ENCODE results near the gene SCMH1. TPM values are rescaled to one million over a fixed set of nuclear protein-coding genes. Genes with fewer than 3 reads are reported as not detected.

Gene SCMH1
- total and polyA plus RNA-seq, 2 of the 4 experiments (the other 2 are of a cell fraction), result 9.0 to 19.4 TPM

DNA sequence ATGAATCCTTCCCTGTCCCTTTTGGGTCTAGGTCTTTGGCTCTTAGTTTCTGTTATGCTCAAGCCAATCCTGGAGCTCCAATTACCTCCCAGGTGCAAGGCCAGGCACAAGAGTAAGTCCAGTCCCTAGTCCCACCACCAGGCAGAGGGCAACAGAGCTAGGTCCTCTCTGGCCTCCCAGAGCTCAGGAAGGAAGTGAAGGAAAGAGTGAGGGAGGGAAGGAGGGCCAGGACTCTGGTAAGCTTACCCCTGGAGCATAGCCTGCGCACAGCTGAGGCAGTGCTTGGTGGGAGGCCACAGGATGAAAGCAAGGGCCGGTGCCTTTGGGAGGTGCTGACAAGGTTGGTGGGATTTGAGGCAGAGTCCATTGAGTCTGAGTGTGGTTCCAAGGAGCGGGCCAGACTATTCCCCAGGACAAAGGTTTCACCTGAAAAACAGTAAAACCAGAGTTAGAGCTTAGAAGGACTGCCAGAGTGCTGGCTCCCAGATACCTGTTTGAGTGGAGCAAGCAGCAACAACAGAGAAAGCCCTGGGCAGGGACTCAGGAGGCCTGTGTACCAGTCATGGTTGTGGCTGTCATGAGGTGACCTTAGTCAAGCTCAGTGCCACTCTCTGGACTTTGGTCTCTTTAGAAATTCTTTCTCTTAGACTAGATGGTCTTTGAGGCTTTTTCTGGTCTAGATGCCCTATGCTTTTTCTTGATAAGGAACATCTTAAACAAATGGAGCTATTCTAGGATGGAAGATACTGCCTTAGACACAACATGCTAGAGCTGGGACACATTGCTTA, 204.8 kb downstream of the SCMH1 start:
- no peak overlapping the region for H2BK20ac ChIP-seq (ENCODE audit: low read depth, low read length)
- no peak overlapping the region for H3K14ac ChIP-seq (replicated peaks; ENCODE audit: low read depth, low read length)
- H4K8ac ChIP-seq (ENCODE audit: low read depth in 2 of 2, low read length in 2 of 2), result no peak overlapping the region
- ATAC-seq (ENCODE audit: low read depth) (no peak), DNase-seq (no peak)
- no peak overlapping the region for H3K23ac ChIP-seq (ENCODE audit: low read depth, low read length)
- H2AK9ac ChIP-seq (replicated peaks; ENCODE audit: low read depth, low read length, poor library complexity), result no peak overlapping the region
- dilution Hi-C loops (cut with HindIII; ENCODE audit: low sequenced_read_pairs, unreplicated experiment) (no loop called here), in situ Hi-C loops (cut with MboI; ENCODE audit: low sequenced_read_pairs) (loop anchor here (25.0 kb wide), 1 partner anchor 375 kb away; no protein-coding TSS in a partner anchor), intact Hi-C loops (cut with micrococcal nuclease) (no loop called here)
- no peak overlapping the region for H4K91ac ChIP-seq (ENCODE audit: insufficient read depth, low read depth, low read length)
- no peaks in the 10 kb centered on the region for H3K4me1 ChIP-seq (ENCODE audit: control insufficient read depth, insufficient read depth, low read length)
- TF ChIP-seq, protein P1, sequence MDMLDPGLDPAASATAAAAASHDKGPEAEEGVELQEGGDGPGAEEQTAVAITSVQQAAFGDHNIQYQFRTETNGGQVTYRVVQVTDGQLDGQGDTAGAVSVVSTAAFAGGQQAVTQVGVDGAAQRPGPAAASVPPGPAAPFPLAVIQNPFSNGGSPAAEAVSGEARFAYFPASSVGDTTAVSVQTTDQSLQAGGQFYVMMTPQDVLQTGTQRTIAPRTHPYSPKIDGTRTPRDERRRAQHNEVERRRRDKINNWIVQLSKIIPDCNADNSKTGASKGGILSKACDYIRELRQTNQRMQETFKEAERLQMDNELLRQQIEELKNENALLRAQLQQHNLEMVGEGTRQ (IDR thresholded peaks at IDR 0.05; ENCODE audit: low read depth, low read length), result no peak
- TF ChIP-seq FOS (IDR thresholded peaks at IDR 0.05; ENCODE audit: low read depth, low read length) (no peak), POLR2A (IDR thresholded peaks at IDR 0.05; ENCODE audit: low read depth, low read length) (no peak), CHD1 (IDR thresholded peaks at IDR 0.05; ENCODE audit: low read depth, low read length) (no peak), MAZ (IDR thresholded peaks at IDR 0.05; ENCODE audit: borderline replicate concordance, low read depth, low read length) (no peak), MAFK (IDR thresholded peaks at IDR 0.05; ENCODE audit: low read depth, low read length) (no peak), RFX5 (IDR thresholded peaks at IDR 0.05; ENCODE audit: low read depth, low read length) (no peak), BHLHE40 (IDR thresholded peaks at IDR 0.05; ENCODE audit: low read depth, low read length) (no peak), MXI1 (IDR thresholded peaks at IDR 0.05; ENCODE audit: borderline replicate concordance, low read depth, low read length) (no peak)
- TF ChIP-seq, protein P2, sequence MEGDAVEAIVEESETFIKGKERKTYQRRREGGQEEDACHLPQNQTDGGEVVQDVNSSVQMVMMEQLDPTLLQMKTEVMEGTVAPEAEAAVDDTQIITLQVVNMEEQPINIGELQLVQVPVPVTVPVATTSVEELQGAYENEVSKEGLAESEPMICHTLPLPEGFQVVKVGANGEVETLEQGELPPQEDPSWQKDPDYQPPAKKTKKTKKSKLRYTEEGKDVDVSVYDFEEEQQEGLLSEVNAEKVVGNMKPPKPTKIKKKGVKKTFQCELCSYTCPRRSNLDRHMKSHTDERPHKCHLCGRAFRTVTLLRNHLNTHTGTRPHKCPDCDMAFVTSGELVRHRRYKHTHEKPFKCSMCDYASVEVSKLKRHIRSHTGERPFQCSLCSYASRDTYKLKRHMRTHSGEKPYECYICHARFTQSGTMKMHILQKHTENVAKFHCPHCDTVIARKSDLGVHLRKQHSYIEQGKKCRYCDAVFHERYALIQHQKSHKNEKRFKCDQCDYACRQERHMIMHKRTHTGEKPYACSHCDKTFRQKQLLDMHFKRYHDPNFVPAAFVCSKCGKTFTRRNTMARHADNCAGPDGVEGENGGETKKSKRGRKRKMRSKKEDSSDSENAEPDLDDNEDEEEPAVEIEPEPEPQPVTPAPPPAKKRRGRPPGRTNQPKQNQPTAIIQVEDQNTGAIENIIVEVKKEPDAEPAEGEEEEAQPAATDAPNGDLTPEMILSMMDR (conservative IDR thresholded peaks at IDR 0.05; ENCODE audit: low read depth, low read length), result no peak
- H2AK5ac ChIP-seq (ENCODE audit: low read depth, low read length), result no peak overlapping the region
- H3K4ac ChIP-seq (ENCODE audit: low read depth, low read length), result no peak overlapping the region
- POLR2A ChIA-PET (ENCODE audit: unreplicated experiment), result interaction anchor here (0.8 kb wide), 1 partner anchor 10 kb away, joined by 3 read pairs; no protein-coding TSS in a partner anchor
- CTCF ChIA-PET, result no interaction called here
- H2BK5ac ChIP-seq (ENCODE audit: low read depth, low read length, poor library complexity, severe bottlenecking), result no peak overlapping the region
- no peak overlapping the region for H2BK15ac ChIP-seq (ENCODE audit: low read depth, low read length)
- H3K36me3 ChIP-seq (ENCODE audit: control insufficient read depth, insufficient read depth, low read length), result peaks cover 30% of the 10 kb centered on the region
- no peak overlapping the region for H3K4me3 ChIP-seq (ENCODE audit: insufficient read depth, low read depth, low read length)
- BruUV-seq (replicated peaks), result no TSS peak
- no peak overlapping the region for H3K18ac ChIP-seq (ENCODE audit: low read depth, low read length)
- 100% methylated on average over 2 of the region's 3 CpGs; no CpG with 5 or more reads in 1 of the 2 experiments for WGBS, 2 experiments (ENCODE audit: extremely low coverage in 2 of 2, insufficient read length in 1 of 2)
- H3K27me3 ChIP-seq (ENCODE audit: control insufficient read depth, insufficient read depth, low read length), result no peaks in the 10 kb centered on the region
- no peak overlapping the region for H3K27ac ChIP-seq (ENCODE audit: insufficient read depth, low read length)
- no peaks in the 10 kb centered on the region for H4K20me1 ChIP-seq (ENCODE audit: insufficient read depth, low read length)
- H3K9ac ChIP-seq (ENCODE audit: low read depth, low read length), result no peak overlapping the region
- H3K79me1 ChIP-seq (ENCODE audit: low read depth in 1 of 2, low read length in 2 of 2), result no peaks in the 10 kb centered on the region
- no peak overlapping the region for H4K5ac ChIP-seq (ENCODE audit: low read depth, low read length)
- H3K4me2 ChIP-seq (ENCODE audit: low read depth, low read length), result no peak overlapping the region
- H3K56ac ChIP-seq (ENCODE audit: extremely low read depth, insufficient read depth, low read length), result no peak overlapping the region
- H3K9me1 ChIP-seq (ENCODE audit: insufficient read depth, low read length), result peaks cover 2% of the 10 kb centered on the region
- H3K9me3 ChIP-seq (ENCODE audit: control insufficient read depth, insufficient read depth, low read length), result no peaks in the 10 kb centered on the region
- no peak overlapping the region for H2AFZ ChIP-seq (replicated peaks; ENCODE audit: low read length, poor library complexity)
- H2BK120ac ChIP-seq (ENCODE audit: low read depth, low read length), result no peak overlapping the region

Data from IMR-90 (cell line).